Right lobe of liver (tissue), 4 donors: Measurements from ENCODE around the gene PPP1R36.

Experiments used
- CTCF ChIP-seq, 4 donors: fragments of 200-600 bp in 3 of 4; fragments of 450-650 bp in 1 of 4; IDR thresholded peaks; one replicate each; pipeline versions ENCODE4 v1.5.1 to v1.8.0; 2016 to 2022; ENCODE audit warnings: antibody characterized with exemption in 4 of 4, mild to moderate bottlenecking in 2 of 4
- POLR2A ChIP-seq: fragments of 450-650 bp; IDR thresholded peaks from one replicate; pipeline ENCODE4 v1.6.1; 2017; ENCODE audit warnings: antibody characterized with exemption, mild to moderate bottlenecking
- donor health status: DM: no; HTN: no; CAD: no.
- donor health status: DM: no; HTN: no; CAD: no.
- donor health status: DM: no; HTN: yes; CAD: no.

GRCh38 chr14:64544607-64545312 lies 5.0 kb upstream of the PPP1R36 start:
- TF ChIP-seq CTCF (IDR thresholded peaks at IDR 0.05) (no peak), POLR2A (no peak)
